IMR-90 (cell line): ENCODE data around the gene GAREM2. TPM values are rescaled to one million over a fixed set of nuclear protein-coding genes. Genes with fewer than 3 reads are reported as not detected.
A peak's percentile ranks its signal among the peaks of the same experiment; 100 is the strongest.

Source experiments
- ATAC-seq: fragments of 200-7000 bp; cut with Tn5 transposase; 2 replicates; pipeline ENCODE4 v1.9.1; 2020; ENCODE audit warnings: low read depth, mild to moderate bottlenecking, moderate library complexity
- BruUV-seq: library from RNA; stranded (reverse); fragments of 400-500 nt; replicated peaks from 2 replicates; lab custom pipeline; 2021; lab: Mats Ljungman, UMichigan
- CTCF ChIA-PET: fragments of 300-600 bp; formaldehyde crosslinking; extraction: SDS; loops from one replicate; lab custom pipeline; 2021; ENCODE audit warnings: antibody characterized with exemption; lab: Yijun Ruan, JAX
- POLR2A ChIA-PET: fragments of 300-600 bp; sonication (Branson Sonifier 250); formaldehyde crosslinking; loops from one replicate; lab custom pipeline; 2022; ENCODE audit warnings: antibody characterized with exemption; ENCODE audit not compliant: unreplicated experiment; lab: Charles Lee
- DNase-seq: peaks from one replicate; pipeline ENCODE4 v3.0.0; 2013
- H2AFZ ChIP-seq: replicated peaks from 2 replicates; pipeline ENCODE3; 2013; ENCODE audit warnings: low read length, mild to moderate bottlenecking; ENCODE audit not compliant: poor library complexity
- H2AK5ac ChIP-seq: 2 replicates; pipeline ENCODE4 v1.6.1; 2013; ENCODE audit warnings: low read depth, low read length, inconsistent platforms
- H2AK9ac ChIP-seq: replicated peaks from 2 replicates; pipeline ENCODE3; 2013; ENCODE audit warnings: mild to moderate bottlenecking, low read depth, low read length, moderate library complexity; ENCODE audit not compliant: poor library complexity
- H2BK120ac ChIP-seq: 2 replicates; pipeline ENCODE4 v1.6.1; 2013; ENCODE audit warnings: low read depth, low read length, inconsistent platforms
- H2BK15ac ChIP-seq: 3 replicates; pipeline ENCODE4 v1.6.1; 2013; ENCODE audit warnings: low read depth, low read length, inconsistent platforms
- H2BK20ac ChIP-seq: 2 replicates; pipeline ENCODE4 v1.6.1; 2013; ENCODE audit warnings: low read depth, mild to moderate bottlenecking, inconsistent platforms, low read length, moderate library complexity
- H2BK5ac ChIP-seq: 2 replicates; pipeline ENCODE4 v1.6.1; 2013; ENCODE audit warnings: mild to moderate bottlenecking, low read depth, low read length, inconsistent platforms; ENCODE audit not compliant: poor library complexity, severe bottlenecking
- H3K14ac ChIP-seq: replicated peaks from 2 replicates; pipeline ENCODE4 v1.6.1; 2013; ENCODE audit warnings: low read depth, low read length, inconsistent platforms
- H3K18ac ChIP-seq: 2 replicates; pipeline ENCODE4 v1.6.1; 2013; ENCODE audit warnings: low read depth, low read length, control low read depth
- H3K23ac ChIP-seq: 2 replicates; pipeline ENCODE4 v1.6.1; 2013; ENCODE audit warnings: low read depth, low read length, inconsistent platforms
- H3K27ac ChIP-seq: 2 replicates; pipeline ENCODE4 v1.5.1; 2013; ENCODE audit warnings: mild to moderate bottlenecking, control low read depth, low read length; ENCODE audit not compliant: insufficient read depth
- H3K27me3 ChIP-seq: 2 replicates; pipeline ENCODE4 v1.6.1; 2013; ENCODE audit warnings: low read length; ENCODE audit not compliant: control insufficient read depth, insufficient read depth
- H3K36me3 ChIP-seq: 2 replicates; pipeline ENCODE4 v1.6.1; 2013; ENCODE audit warnings: low read length, mixed read lengths; ENCODE audit not compliant: control insufficient read depth, insufficient read depth
- H3K4ac ChIP-seq: 2 replicates; pipeline ENCODE4 v1.6.1; 2013; ENCODE audit warnings: low read depth, low read length, inconsistent platforms
- H3K4me1 ChIP-seq: 2 replicates; pipeline ENCODE4 v1.6.1; 2013; ENCODE audit warnings: low read length, mixed read lengths; ENCODE audit not compliant: control insufficient read depth, insufficient read depth
- H3K4me2 ChIP-seq: 2 replicates; pipeline ENCODE4 v1.6.1; 2013; ENCODE audit warnings: low read depth, mild to moderate bottlenecking, control low read depth, low read length, moderate library complexity
- H3K4me3 ChIP-seq: 2 replicates; pipeline ENCODE4 v1.5.1; 2013; ENCODE audit warnings: low read depth, mild to moderate bottlenecking, control low read depth, low read length, moderate library complexity; ENCODE audit not compliant: insufficient read depth
- H3K56ac ChIP-seq: 2 replicates; pipeline ENCODE4 v1.6.1; 2013; ENCODE audit warnings: low read length, inconsistent platforms; ENCODE audit not compliant: insufficient read depth; ENCODE audit errors: extremely low read depth
- H3K79me1 ChIP-seq, 2 experiments: 2 replicates each; pipeline ENCODE4 v1.6.1; 2013; ENCODE audit warnings: low read length in 2 of 2, inconsistent platforms in 1 of 2, low read depth in 1 of 2
- H3K9ac ChIP-seq: 2 replicates; pipeline ENCODE4 v1.6.1; 2013; ENCODE audit warnings: low read depth, low read length, control low read depth
- H3K9me1 ChIP-seq: 2 replicates; pipeline ENCODE4 v1.6.1; 2013; ENCODE audit warnings: low read length, inconsistent platforms; ENCODE audit not compliant: insufficient read depth
- H3K9me3 ChIP-seq: 2 replicates; pipeline ENCODE4 v1.6.1; 2013; ENCODE audit warnings: low read length; ENCODE audit not compliant: control insufficient read depth, insufficient read depth
- H4K20me1 ChIP-seq: 2 replicates; pipeline ENCODE4 v1.6.1; 2013; ENCODE audit warnings: low read length, inconsistent platforms; ENCODE audit not compliant: insufficient read depth
- H4K5ac ChIP-seq: 2 replicates; pipeline ENCODE4 v1.6.1; 2013; ENCODE audit warnings: mild to moderate bottlenecking, low read depth, low read length, control low read depth
- H4K8ac ChIP-seq, 2 experiments: 2 replicates each; pipeline ENCODE4 v1.6.1; 2013; ENCODE audit warnings: low read depth in 2 of 2, low read length in 2 of 2, control low read depth in 1 of 2, inconsistent platforms in 1 of 2
- H4K91ac ChIP-seq: 2 replicates; pipeline ENCODE4 v1.6.1; 2013; ENCODE audit warnings: low read depth, low read length, inconsistent platforms; ENCODE audit not compliant: insufficient read depth
- CTCF ChIP-seq: conservative IDR thresholded peaks from 2 replicates; pipeline ENCODE4 v1.5.1; 2012; ENCODE audit warnings: mild to moderate bottlenecking, low read depth, low read length, improper control_type of control experiment
- MAZ ChIP-seq: IDR thresholded peaks from 2 replicates; pipeline ENCODE4 v1.6.1; 2012; ENCODE audit warnings: low read depth, mild to moderate bottlenecking, low read length, improper control_type of control experiment, moderate library complexity, borderline replicate concordance
- MXI1 ChIP-seq: IDR thresholded peaks from 2 replicates; pipeline ENCODE4 v1.6.1; 2012; ENCODE audit warnings: low read depth, mild to moderate bottlenecking, low read length, moderate library complexity, borderline replicate concordance
- RAD21 ChIP-seq: IDR thresholded peaks from 2 replicates; pipeline ENCODE4 v1.6.1; 2012; ENCODE audit warnings: low read length, improper control_type of control experiment
- RCOR1 ChIP-seq: IDR thresholded peaks from 2 replicates; pipeline ENCODE4 v1.6.1; 2012; ENCODE audit warnings: mild to moderate bottlenecking, low read length, improper control_type of control experiment; ENCODE audit not compliant: insufficient replicate concordance
- RFX5 ChIP-seq: IDR thresholded peaks from 2 replicates; pipeline ENCODE4 v1.8.0; 2012; ENCODE audit warnings: low read depth, mild to moderate bottlenecking, low read length, moderate library complexity
- SMC3 ChIP-seq: fragments of 150-350 bp; IDR thresholded peaks from 2 replicates; pipeline ENCODE4 v1.6.1; 2016; ENCODE audit warnings: low read depth, mild to moderate bottlenecking, antibody characterized with exemption, low read length, moderate library complexity
- USF2 ChIP-seq: fragments of 150-350 bp; IDR thresholded peaks from 2 replicates; pipeline ENCODE4 v1.6.1; 2017; ENCODE audit warnings: mild to moderate bottlenecking, antibody characterized with exemption, low read length, low read depth
- WGBS, 2 experiments: methylation state at CpG; one replicate each; pipeline versions ENCODE4 v1.1.5 to v1.1.7; 2013; ENCODE audit warnings: missing lambda C conversion rate in 2 of 2; ENCODE audit not compliant: insufficient read length in 1 of 2; ENCODE audit errors: extremely low coverage in 2 of 2; 5-methylcytosine and 5-hydroxymethylcytosine counted together
- dilution Hi-C: fragments of 300-500 bp; cut with HindIII; formaldehyde crosslinking; loops from one replicate; pipeline ENCODE4 v1.14.3; 2018; ENCODE audit warnings: low sequenced_read_pairs; ENCODE audit not compliant: unreplicated experiment
- in situ Hi-C: fragments of 300-500 bp; cut with MboI; formaldehyde crosslinking; loops from 3 replicates; pipeline ENCODE4 v1.14.3; 2019; ENCODE audit warnings: low sequenced_read_pairs, inconsistent platforms, mixed read lengths
- intact Hi-C: fragments of 100-400 bp; cut with micrococcal nuclease; formaldehyde crosslinking; loops from 2 replicates; pipeline ENCODE4 v1.10.0; 2022
- polyA plus RNA-seq, 3 experiments: library from polyadenylated mRNA; depleted of rRNA; stranded (reverse); fragments of >200 nt; gene quantifications; 2 replicates each; pipeline ENCODE4 v1.2.3, GENCODE V29; 2012; ENCODE audit warnings: low replicate concordance in 1 of 3
- total RNA-seq: library from RNA; depleted of rRNA; stranded (reverse); fragments of >200 nt; gene quantifications from 2 replicates; pipeline ENCODE4 v1.2.3, GENCODE V29; 2012
- TF ChIP-seq, protein P1 (sequence below): fragments of 150-350 bp; IDR thresholded peaks from 2 replicates; pipeline ENCODE4 v1.6.1; 2016; ENCODE audit warnings: low read depth, mild to moderate bottlenecking, low read length, moderate library complexity, borderline replicate concordance

The GAREM2 gene
- total and polyA plus RNA-seq, 2 of the 4 experiments (the other 2 are of a cell fraction), result 0.36 to 1.8 TPM

DNA sequence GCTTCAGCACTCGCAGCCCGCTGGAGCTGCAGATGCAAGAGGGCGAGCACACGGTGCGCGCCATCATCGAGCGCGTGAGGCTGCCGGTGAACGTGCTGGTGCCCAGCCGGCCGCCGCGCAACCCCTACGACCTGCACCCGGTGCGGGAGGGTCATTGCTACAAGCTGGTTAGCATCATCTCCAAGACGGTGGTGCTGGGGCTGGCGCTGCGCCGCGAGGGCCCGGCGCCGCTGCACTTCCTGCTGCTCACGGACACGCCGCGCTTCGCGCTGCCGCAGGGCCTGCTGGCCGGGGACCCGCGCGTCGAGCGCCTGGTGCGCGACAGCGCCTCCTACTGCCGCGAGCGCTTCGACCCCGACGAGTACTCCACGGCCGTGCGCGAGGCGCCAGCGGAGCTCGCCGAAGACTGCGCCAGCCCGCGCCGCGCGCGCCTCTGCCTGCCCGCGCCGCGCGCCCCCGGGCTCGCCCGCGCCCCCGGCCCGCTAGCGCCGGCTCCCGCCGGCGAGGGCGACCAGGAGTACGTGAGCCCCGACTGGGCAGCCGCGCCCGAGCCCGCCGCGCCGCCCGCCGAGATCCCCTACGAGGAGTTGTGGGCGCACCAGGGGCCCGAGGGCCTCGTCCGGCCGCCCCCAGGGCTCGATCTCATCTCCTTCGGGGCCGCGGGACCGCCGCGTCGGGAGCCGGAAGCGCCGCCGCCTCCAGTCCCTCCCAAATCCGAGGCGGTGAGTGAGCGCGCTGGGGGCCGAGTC, 11.8 kb downstream of the GAREM2 start:
- no peak overlapping the region for H3K18ac ChIP-seq
- H4K8ac ChIP-seq, result peak overlapping the region; percentile 94 to 98
- H3K14ac ChIP-seq, result peak overlapping the region; percentile 79
- H3K9ac ChIP-seq, result no peak overlapping the region
- intact Hi-C loops (loop anchor here (1.0 kb wide), 1 partner anchor 233 kb away; no protein-coding TSS in a partner anchor), dilution Hi-C loops (no loop called here), in situ Hi-C loops (no loop called here)
- H3K79me1 ChIP-seq, result no peaks in the 10 kb centered on the region
- H3K27ac ChIP-seq, result no peak overlapping the region; the same call in 1 of the 2 replicates
- peak overlapping the region; percentile 50 for H3K4me2 ChIP-seq
- DNase-seq, result peak; percentile 78
- peak; percentile 98 for ATAC-seq
- peaks cover 10% of the 10 kb centered on the region; the same call in 1 of the 2 replicates for H3K9me1 ChIP-seq
- 10% methylated on average over 77 of the region's 114 CpGs; no CpG with 5 or more reads in 1 of the 2 experiments for WGBS, 2 experiments
- H3K4me1 ChIP-seq, result no peaks in the 10 kb centered on the region
- no peaks in the 10 kb centered on the region for H3K36me3 ChIP-seq
- H2BK15ac ChIP-seq, result no peak overlapping the region
- no TSS peak for BruUV-seq
- H2AK5ac ChIP-seq, result peak overlapping the region; percentile 52; the same call in 1 of the 2 replicates
- no peaks in the 10 kb centered on the region; the same call in 1 of the 2 replicates for H3K27me3 ChIP-seq
- peak overlapping the region; percentile 40 for H3K4me3 ChIP-seq
- H2AK9ac ChIP-seq, result peak overlapping the region; percentile 84
- CTCF ChIA-PET, result interaction anchor here (0.5 to 0.8 kb wide), 3 partner anchors 10 to 327 kb away, joined by 3 to 4 read pairs (median 3); no protein-coding TSS in a partner anchor
- peak; percentile 57 for TF ChIP-seq SMC3
- TF ChIP-seq CTCF, result peak; percentile 74
- TF ChIP-seq, protein P1, sequence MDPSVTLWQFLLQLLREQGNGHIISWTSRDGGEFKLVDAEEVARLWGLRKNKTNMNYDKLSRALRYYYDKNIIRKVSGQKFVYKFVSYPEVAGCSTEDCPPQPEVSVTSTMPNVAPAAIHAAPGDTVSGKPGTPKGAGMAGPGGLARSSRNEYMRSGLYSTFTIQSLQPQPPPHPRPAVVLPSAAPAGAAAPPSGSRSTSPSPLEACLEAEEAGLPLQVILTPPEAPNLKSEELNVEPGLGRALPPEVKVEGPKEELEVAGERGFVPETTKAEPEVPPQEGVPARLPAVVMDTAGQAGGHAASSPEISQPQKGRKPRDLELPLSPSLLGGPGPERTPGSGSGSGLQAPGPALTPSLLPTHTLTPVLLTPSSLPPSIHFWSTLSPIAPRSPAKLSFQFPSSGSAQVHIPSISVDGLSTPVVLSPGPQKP, result no peak
- TF ChIP-seq USF2, result no peak
- peak; percentile 40; the same call in 1 of the 2 replicates for TF ChIP-seq MAZ
- no peak for TF ChIP-seq RFX5
- TF ChIP-seq MXI1, result peak; percentile 27; the same call in 1 of the 2 replicates
- TF ChIP-seq RCOR1, result no peak
- TF ChIP-seq RAD21, result peak; percentile 49
- H3K4ac ChIP-seq, result peak overlapping the region; percentile 72; the same call in 1 of the 2 replicates
- POLR2A ChIA-PET, result no interaction called here
- H4K5ac ChIP-seq, result peak overlapping the region; percentile 70
- H4K91ac ChIP-seq, result peak overlapping the region; percentile 68; the same call in 1 of the 2 replicates
- H2BK120ac ChIP-seq, result peak overlapping the region; percentile 64; the same call in 1 of the 2 replicates
- H2AFZ ChIP-seq, result peak overlapping the region; percentile 97
- no peaks in the 10 kb centered on the region for H3K9me3 ChIP-seq
- H3K56ac ChIP-seq, result no peak overlapping the region
- 0 out of 2 replicates have a peak, but pooled peaks cover 3% of the 10 kb centered on the region for H4K20me1 ChIP-seq
- peak overlapping the region; percentile 71; the same call in 1 of the 2 replicates for H3K23ac ChIP-seq
- H2BK5ac ChIP-seq, result no peak overlapping the region
- no peak overlapping the region for H2BK20ac ChIP-seq
